ENCODE results near the gene KCNT2.

DNA sequence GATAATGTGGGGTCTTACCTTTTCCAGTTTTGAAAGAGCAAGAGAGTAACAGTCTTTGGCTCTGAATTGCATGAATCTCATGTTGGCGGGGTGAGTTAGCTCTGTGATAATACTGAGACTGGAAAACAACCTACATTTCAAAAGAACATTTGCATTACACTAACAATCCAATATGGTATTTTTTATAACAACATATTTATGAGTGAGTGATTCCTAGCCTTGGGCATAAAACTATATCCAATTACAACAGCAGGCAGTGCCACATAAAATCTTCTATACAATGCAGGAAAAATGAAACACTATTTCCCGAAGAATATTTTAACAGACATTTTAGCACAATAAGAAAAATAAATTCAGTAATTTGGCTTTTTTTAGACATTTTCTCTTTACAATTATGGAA is 303.0 kb downstream of the KCNT2 start:
- TF ChIP-seq, protein P1, sequence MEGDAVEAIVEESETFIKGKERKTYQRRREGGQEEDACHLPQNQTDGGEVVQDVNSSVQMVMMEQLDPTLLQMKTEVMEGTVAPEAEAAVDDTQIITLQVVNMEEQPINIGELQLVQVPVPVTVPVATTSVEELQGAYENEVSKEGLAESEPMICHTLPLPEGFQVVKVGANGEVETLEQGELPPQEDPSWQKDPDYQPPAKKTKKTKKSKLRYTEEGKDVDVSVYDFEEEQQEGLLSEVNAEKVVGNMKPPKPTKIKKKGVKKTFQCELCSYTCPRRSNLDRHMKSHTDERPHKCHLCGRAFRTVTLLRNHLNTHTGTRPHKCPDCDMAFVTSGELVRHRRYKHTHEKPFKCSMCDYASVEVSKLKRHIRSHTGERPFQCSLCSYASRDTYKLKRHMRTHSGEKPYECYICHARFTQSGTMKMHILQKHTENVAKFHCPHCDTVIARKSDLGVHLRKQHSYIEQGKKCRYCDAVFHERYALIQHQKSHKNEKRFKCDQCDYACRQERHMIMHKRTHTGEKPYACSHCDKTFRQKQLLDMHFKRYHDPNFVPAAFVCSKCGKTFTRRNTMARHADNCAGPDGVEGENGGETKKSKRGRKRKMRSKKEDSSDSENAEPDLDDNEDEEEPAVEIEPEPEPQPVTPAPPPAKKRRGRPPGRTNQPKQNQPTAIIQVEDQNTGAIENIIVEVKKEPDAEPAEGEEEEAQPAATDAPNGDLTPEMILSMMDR (conservative IDR thresholded peaks at IDR 0.05; ENCODE audit: low read length) = no peak
- no peak for TF ChIP-seq EZH2phosphoT487 (IDR thresholded peaks at IDR 0.05; ENCODE audit: borderline replicate concordance, low read depth, low read length)
